Osteocyte (in vitro differentiated cells): ENCODE results near the gene COQ5. TPM values are rescaled to one million over a fixed set of nuclear protein-coding genes. Genes with fewer than 3 reads are reported as not detected.
"Not testable (repeated sequence)": the region's sequence is repeated elsewhere in the genome, so short reads cannot be mapped to it uniquely, and the experiment has no call there.

Experiments used
- DNase-seq: peaks from one replicate; pipeline ENCODE4 v3.0.0; 2021; ENCODE audit warnings: mixed read lengths; ENCODE audit not compliant: unreplicated experiment; ENCODE audit errors: extremely low spot score
- H3K27ac Mint-ChIP-seq: one replicate; pipeline ENCODE4 v1.8.0; 2021; ENCODE audit warnings: mild to moderate bottlenecking, mixed read lengths; ENCODE audit not compliant: unreplicated experiment
- H3K27me3 Mint-ChIP-seq: one replicate; pipeline ENCODE4 v1.8.0; 2021; ENCODE audit warnings: mixed read lengths; ENCODE audit not compliant: unreplicated experiment
- H3K36me3 Mint-ChIP-seq: one replicate; pipeline ENCODE4 v1.8.0; 2021; ENCODE audit warnings: mixed read lengths; ENCODE audit not compliant: unreplicated experiment
- H3K4me1 Mint-ChIP-seq: one replicate; pipeline ENCODE4 v1.8.0; 2021; ENCODE audit warnings: mixed read lengths; ENCODE audit not compliant: unreplicated experiment
- H3K4me3 Mint-ChIP-seq: one replicate; pipeline ENCODE4 v1.8.0; 2021; ENCODE audit warnings: mild to moderate bottlenecking, moderate library complexity, mixed read lengths; ENCODE audit not compliant: unreplicated experiment
- H3K9me3 Mint-ChIP-seq: one replicate; pipeline ENCODE4 v1.8.0; 2021; ENCODE audit warnings: mixed read lengths; ENCODE audit not compliant: unreplicated experiment
- CTCF ChIP-seq: fragments of 200-600 bp; sonication (generic); IDR thresholded peaks from 2 replicates; pipeline ENCODE4 v1.5.0; 2021; ENCODE audit warnings: antibody characterized with exemption, mild to moderate bottlenecking, moderate library complexity
- total RNA-seq: library from RNA; stranded (reverse); gene quantifications from 2 replicates; pipeline ENCODE4 v1.2.1, GENCODE V29; 2021

COQ5 gene
- total RNA-seq, 1 donor from 2014 or later = 24.0 TPM

GRCh38 chr12:120490325-120490724, 38.6 kb downstream of the COQ5 start:
- H3K36me3 Mint-ChIP-seq = peaks cover 6% of the 10 kb centered on the region

GRCh38 chr12:120489018-120489417, 39.9 kb downstream of the COQ5 start:
- H3K9me3 Mint-ChIP-seq = no peaks in the 10 kb centered on the region
- TF ChIP-seq CTCF = no peak
- H3K27me3 Mint-ChIP-seq = no peaks in the 10 kb centered on the region
- H3K36me3 Mint-ChIP-seq = peaks cover 6% of the 10 kb centered on the region
- H3K27ac Mint-ChIP-seq = no peak overlapping the region
- no peak for DNase-seq
- H3K4me1 Mint-ChIP-seq = no peaks in the 10 kb centered on the region
- no peak overlapping the region for H3K4me3 Mint-ChIP-seq

More at GRCh38 chr12:120490325-120490724, 38.6 kb downstream of the COQ5 start:
- Mint-ChIP-seq H3K27me3 (no peaks in the 10 kb centered on the region), H3K27ac (no peak overlapping the region), H3K4me1 (peaks cover 8% of the 10 kb centered on the region), H3K4me3 (no peak overlapping the region), H3K9me3 (no peaks in the 10 kb centered on the region)
- TF ChIP-seq CTCF = no peak
- no peak for DNase-seq

GRCh38 chr12:120488057-120488640, 40.8 kb downstream of the COQ5 start:
- Mint-ChIP-seq H3K27ac (no peak overlapping the region), H3K36me3 (peaks cover 9% of the 10 kb centered on the region), H3K9me3 (no peaks in the 10 kb centered on the region), H3K4me1 (no peaks in the 10 kb centered on the region), H3K4me3 (no peak overlapping the region), H3K27me3 (no peaks in the 10 kb centered on the region)
- no peak for TF ChIP-seq CTCF
- DNase-seq = no peak

- H3K9me3 Mint-ChIP-seq, H3K27me3 Mint-ChIP-seq, H3K4me1 Mint-ChIP-seq, H3K36me3 Mint-ChIP-seq, DNase-seq, H3K4me3 Mint-ChIP-seq, H3K27ac Mint-ChIP-seq: not testable (repeated sequence)
Observed at GRCh38 chr12:120487552-120487951, 41.4 kb downstream of the COQ5 start.

- DNase-seq = no peak
- no peaks in the 10 kb centered on the region for H3K4me1 Mint-ChIP-seq
- no peaks in the 10 kb centered on the region for H3K9me3 Mint-ChIP-seq
- no peak overlapping the region for H3K27ac Mint-ChIP-seq
- H3K27me3 Mint-ChIP-seq = no peaks in the 10 kb centered on the region
- H3K36me3 Mint-ChIP-seq = peaks cover 11% of the 10 kb centered on the region
- no peak overlapping the region for H3K4me3 Mint-ChIP-seq
- no peak for TF ChIP-seq CTCF
Observed at GRCh38 chr12:120485961-120486881, 42.7 kb downstream of the COQ5 start.
